GDM1 (cell line): ENCODE measurements around the gene SMYD3.

Experiments used
- DNase-seq: peaks from one replicate; lab custom pipeline; 2025; lab: John Stamatoyannopoulos, UW

The SMYD3 gene

DNA sequence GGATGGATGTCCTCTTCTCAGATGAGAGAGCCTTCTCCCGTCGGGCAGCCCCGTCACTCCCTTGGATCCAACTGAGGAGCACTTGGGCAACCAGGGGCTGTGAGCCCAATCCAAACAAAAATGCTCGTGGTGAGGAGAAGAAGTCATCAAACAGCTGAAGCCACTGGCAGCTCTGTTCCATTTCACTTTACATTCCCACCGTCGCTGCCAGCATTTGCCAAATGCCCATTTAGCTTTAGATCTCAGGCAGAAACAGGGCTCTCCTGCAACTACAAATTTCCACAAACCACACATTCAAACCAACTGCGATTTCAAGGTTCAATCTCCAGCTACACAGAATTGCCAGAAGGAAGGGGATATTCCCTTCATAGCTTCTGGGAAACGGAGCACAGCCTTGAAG is 634.6 kb downstream of the SMYD3 start:
- DNase-seq, result no peak

DNA sequence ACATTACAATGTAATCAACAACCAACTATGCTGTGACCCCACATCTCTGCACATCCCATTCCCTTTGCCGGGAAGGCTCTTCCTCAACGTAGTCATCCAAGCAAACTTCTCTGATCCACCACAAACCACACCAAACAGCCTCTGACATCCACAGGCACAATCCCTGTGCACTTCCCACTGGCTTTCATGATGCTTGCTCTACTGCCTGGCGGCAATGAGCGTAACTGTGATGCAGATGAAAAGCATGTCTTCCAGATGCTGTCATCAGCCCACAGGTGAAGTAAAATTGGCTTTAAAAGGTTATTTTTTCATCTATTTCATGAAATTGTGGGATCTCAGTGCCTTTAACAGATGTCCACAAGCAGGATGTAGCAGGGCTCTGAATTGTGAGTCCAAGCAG is 635.2 kb downstream of the SMYD3 start:
- DNase-seq, result no peak

GRCh38 chr1:245871191-245871590 is 635.9 kb downstream of the SMYD3 start:
- no peak for DNase-seq

GRCh38 chr1:245870698-245871097 is 636.4 kb downstream of the SMYD3 start:
- DNase-seq, result no peak

DNA sequence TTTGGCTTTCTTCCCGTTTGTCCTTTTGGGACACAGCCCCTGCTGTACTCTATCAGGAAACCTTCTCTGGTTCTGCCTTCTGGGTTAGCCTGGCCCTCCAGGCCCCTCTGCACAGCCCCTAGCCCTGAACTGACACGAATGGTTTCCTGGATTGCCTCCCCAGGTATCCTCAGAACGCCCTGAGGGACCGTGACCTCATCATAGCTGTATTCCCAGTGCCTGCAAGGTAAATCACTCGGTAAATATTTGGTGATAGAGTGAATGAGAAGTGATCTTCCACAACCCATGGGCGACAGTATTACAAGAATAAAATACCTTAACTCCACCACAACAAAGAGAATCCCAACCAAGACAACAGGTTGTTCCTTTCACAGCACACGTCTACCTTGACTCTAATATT is 637.2 kb downstream of the SMYD3 start:
- no peak for DNase-seq

DNA sequence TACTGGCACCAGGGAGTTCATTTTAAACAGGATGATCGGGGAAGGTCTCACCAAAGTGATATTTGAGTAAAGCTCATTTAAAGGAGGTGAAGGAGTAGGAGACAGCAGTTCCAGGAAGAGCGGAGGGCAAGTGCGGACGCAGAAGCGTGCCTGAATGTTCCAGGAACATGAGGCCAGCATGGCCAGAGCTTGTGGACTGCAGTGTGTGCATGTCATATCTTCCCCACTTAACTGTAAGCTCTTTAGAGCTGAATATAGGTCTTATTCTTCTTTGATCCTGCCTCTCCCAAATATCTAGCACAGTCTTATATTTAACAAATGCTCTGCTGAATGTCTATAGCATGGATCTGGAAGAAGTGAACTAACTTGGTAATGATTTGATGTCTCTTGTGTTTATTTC is 639.3 kb downstream of the SMYD3 start:
- no peak for DNase-seq

- no peak for DNase-seq
These were observed 642.2 kb downstream of the SMYD3 start for GRCh38 chr1:245864872-245865271.

GRCh38 chr1:245863566-245864184 is 643.4 kb downstream of the SMYD3 start:
- DNase-seq, result no peak

DNA sequence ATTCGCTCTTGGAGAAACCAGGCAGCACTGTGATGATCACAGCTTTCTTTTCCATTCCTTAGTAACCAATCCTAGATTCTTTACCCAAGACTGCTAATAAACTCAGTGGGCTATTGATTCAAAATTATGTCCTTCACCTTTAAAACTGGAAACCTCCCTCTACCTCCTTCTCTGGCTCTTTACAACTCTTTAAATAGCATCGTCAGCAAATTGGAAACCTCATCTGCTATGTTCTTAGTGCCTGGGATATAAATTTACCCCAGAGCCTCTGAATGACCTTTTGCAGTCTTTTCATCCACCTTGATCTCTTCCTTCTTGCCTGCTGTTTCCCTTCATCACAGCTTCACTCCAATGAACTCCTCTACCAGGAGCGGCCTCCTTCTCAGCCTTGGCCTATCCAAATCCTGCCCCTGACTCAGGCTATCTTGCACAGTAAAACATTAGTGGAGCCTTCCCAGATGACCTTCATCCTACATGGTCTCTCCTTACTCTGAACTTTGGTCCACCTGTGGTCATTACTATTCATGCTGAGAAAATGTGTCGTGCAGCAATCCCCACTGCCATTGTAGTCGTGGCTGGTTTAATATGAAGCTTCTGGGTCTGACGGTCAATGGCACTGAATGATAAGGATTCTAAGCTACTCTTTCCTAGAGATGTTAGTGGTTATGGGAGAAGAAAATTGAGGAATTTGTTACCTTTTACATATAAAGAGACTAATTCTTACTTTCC is 644.1 kb downstream of the SMYD3 start:
- DNase-seq, result no peak

DNA sequence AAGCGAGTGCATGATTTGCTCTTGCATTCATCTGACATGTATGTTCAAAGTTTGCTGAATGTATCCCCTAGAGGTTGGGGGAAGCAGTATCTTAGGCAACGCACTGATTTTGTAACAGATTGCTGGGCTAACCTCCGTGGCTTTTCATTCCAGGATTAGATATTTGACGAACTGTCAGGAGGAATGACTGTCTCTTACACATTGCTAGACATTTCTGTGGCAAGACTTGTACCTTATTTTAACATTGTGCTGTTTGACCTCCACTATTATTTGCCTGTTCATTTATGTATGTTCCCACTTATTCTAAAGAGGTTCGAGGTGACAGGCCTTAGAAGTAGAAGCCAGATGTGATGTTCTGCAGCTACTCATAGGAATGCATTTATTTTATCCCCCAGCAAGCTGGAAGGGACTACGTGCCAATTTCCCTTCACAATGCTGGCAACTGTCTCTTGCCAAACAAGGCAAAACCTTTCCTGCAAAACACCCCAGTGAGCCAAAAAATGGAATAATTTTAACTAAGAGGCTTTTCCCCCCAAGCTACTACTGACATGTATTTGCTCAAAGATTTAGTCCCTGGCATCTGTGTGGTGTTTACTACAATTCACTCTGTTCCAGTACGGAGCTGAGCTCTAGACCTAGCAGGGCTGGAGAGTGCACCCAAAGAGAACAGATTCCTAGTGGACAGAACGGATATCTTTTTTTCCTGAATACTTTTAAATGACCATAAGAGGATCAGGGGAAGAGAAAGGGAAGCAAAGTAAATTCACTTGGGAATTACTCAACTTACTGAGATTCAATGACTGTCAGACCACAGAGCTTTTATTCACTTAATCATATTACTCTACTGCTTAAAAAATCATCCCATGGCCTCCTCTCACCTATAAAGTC is 646.2 kb downstream of the SMYD3 start:
- no peak for DNase-seq

- DNase-seq, result no peak
These were observed 647.5 kb downstream of the SMYD3 start for GRCh38 chr1:245859493-245860114.

DNA sequence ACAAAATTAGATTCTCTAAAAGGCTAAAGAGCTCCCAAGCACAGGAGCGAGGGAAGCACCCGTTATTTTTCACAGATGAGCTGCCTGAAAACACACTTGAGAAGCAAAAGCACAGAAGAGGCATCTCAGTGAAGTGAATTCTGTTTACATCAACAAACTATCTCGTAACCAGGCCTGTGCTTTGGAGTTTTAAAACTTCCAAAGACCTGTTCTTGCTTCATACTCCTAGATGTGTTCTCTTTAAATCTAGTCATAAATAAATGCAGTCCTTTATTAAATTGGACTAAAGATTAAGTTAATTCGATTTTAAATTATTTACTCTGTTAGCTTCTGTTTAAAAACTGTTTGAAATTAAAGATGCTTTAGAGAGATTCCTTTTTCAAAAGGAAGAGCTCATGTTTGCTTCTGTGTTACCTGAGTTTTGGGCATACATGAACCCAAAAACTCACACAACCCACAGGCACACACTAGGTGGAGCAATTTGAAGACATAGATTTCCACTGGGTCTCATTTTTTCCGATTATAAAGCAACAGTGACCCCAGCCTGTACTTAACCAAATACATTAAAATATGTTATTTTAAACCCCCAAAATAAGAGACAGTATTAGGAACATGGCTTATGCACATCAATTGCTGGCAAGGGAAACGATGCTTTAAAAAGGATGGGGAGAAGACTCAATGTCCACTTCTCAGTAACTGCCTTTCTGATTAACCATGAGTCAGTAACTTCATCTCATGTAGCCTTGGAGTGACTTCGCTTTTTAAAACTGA is 648.2 kb downstream of the SMYD3 start:
- no peak for DNase-seq

DNA sequence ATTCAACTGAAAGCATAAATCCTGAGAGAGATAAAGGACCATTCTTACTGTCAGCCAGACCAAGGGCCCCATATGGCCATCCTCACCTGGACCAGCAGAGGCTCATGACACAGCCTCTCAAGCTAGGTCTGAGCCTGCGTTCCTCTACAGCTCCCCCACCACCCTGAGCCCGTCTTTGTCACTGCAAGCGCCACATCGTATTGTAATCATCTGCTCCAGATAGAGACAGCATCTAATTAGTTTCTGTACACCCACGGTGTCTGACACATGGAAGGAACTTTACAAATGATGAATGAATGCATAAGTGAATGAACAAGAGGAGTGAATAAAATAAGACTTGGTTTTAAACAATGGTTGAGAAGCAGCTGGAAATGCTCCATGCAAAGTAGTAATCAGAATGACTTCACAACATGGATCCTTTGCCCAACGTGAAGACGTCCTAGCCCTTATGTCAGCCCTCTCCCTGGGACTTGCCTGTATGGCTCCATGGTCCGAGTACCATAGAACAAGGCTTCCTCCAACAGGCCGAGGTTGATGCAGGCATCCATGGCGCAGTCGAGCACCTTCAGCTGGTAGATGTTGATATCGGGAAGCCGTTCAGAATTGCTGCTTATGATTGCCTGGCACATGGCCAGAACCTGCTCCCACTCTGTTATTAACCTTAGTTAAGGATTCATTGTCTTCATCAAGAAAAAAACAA is 648.9 kb downstream of the SMYD3 start:
- DNase-seq, result no peak

DNA sequence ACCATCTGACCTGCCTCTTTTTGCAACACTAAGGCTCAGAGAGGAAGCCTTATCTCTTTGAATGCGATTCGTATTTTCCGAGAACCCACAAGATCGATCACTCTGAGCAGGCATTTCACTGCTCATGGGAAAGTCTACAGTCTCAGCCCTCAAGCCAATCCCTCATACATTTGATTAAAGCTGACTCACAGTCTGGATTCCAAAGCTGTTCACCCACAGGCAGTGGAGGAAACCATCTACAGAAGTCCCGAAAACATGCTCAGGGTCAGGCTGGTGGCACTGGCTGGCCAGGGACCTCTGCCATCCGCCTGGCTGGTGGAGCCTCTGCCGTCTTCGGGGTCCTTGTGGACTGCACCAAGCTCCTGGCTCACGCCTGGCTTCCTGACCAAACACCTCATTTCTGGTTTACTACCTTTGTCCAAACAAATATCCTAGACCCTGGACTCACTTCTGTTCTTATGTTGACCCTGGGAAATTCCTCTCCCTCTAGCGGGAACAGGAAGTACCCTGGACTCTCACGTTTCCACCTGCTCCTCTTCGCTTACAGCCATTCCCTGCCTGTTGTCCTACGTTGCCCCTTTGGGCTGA is 650.0 kb downstream of the SMYD3 start:
- DNase-seq, result no peak

DNA sequence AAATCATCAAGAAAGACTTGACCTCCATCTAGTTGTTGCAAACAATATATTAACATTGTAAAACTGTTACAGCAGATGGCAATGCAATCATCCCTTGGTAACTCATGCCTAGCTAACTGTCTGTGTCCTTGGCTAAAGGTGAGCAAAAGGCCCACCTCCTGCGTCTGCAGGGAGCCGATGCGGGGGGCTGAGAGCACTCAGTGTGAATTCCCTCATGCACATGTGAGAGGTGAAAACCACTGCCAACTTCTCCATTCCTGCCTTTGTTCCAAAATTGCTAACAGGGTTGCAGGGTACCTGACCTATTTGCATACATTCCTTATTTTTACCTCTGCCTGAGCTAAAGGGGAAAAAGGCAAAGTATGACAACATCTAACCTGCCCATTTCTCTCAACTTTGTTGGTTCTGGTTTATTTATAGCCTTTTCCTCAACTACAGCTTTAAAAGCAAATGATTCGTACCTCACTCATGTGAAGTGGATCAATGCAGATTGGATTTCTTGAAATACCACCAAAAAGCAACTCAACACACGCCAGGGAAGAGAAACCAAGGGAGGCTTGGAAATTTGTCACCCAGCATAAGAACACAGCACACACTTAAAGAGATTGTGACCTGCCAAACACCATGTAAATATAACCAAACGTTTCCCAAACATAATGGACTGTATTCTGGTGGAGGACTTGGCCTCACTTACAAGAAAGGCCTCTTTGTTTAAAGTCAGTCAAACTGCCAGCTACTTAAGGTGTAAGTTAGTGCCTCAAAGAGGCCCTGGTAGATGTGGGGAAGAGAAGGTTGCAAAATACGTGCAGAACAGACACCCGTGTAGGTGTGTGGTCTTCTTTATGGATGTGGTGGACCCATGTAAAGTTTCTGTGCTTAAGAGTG is 651.0 kb downstream of the SMYD3 start:
- DNase-seq, result no peak

GRCh38 chr1:245853291-245853690 is 653.8 kb downstream of the SMYD3 start:
- no peak for DNase-seq

DNA sequence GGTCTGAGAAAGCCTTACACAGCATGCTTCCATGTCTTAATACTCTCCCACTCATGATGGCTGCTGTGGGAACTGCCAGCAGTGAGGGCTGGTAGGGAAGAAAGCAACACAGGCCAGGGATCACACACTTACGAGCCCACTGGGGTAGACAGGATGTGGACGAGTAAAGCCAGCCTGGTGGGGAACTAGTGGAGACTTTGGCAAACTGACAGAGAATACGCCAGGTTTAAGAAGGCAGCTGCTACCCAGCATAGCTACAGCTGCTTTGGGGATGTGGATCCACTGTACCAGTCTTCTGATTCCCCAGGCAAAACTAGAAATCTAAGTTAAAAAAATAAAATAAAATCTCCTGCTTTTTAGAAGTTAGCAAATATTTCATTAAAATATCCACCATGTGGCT is 664.0 kb downstream of the SMYD3 start:
- DNase-seq, result no peak

DNA sequence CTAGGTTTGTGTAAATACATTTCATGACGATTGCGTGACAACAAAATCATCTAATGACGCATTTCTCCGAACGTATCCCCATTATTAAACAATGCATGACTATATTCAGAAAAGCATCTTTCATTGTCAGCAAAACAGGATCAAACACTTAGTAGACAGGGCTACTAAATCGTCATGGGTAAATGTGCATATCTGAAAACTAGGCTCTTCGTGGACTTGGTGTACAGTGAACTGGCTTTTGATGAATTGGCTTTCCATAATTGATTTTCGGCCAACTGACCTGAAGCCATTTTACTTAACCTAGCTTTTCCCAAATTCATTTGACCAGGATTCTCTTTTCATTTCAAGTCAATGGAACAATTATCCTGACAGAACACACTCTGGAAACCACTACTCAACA is 665.0 kb downstream of the SMYD3 start:
- no peak for DNase-seq

DNA sequence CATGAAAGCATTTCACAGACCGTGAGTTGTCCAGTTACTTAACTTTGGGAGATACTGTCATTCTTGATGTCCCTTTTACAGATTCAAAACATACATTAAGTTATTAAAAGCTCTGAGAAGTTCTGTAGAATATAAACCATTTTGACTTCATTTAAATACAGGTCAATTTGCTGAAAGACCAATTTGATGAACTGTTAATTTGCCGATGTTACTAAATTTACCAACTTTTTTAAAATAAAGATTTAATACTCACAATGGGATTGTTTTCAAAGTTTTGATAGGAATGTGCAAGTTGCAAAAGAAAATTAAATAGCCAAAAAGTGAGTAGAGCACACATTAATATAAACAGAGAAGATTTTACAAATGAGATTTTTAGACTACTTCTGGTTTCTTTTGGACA is 666.1 kb downstream of the SMYD3 start:
- DNase-seq, result no peak

GRCh38 chr1:245837718-245838117 is 669.4 kb downstream of the SMYD3 start:
- no peak for DNase-seq
